Embryonic facial prominence (tissue), 1 donor: ENCODE results near the gene DIDO1.

Experiments used
- DNase-seq: peaks from one replicate; pipeline ENCODE4 v3.0.0-alpha.2; 2016; ENCODE audit errors: extremely low spot score

Gene DIDO1

DNA sequence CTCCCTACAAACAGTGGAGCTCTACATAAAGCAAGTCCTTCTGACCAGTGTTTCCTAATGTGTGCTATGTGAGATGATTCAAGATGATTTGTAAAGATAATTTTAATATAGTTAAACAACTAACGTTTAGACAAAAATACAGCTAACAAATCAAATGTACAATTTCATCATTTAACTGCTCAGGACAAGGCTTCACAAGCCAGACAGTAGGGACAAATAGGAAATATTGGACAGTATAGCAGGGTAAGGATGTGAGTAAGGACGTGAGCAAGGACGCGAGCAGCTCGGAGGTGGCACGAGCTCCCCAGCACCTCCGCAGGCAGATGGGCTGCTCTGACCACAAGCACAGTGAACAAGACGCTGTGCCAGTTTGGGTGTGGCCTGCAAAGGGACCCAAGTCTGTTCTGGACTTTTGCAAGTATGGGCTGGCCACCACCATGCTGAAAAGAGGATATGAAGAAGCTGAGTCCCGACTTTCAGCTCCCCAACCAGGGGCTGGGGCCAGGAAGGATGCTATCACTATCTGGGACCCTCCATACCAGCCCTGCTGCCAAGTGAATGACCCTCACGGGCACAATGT is 14.5 kb downstream of the DIDO1 start:
- DNase-seq = no peak

DNA sequence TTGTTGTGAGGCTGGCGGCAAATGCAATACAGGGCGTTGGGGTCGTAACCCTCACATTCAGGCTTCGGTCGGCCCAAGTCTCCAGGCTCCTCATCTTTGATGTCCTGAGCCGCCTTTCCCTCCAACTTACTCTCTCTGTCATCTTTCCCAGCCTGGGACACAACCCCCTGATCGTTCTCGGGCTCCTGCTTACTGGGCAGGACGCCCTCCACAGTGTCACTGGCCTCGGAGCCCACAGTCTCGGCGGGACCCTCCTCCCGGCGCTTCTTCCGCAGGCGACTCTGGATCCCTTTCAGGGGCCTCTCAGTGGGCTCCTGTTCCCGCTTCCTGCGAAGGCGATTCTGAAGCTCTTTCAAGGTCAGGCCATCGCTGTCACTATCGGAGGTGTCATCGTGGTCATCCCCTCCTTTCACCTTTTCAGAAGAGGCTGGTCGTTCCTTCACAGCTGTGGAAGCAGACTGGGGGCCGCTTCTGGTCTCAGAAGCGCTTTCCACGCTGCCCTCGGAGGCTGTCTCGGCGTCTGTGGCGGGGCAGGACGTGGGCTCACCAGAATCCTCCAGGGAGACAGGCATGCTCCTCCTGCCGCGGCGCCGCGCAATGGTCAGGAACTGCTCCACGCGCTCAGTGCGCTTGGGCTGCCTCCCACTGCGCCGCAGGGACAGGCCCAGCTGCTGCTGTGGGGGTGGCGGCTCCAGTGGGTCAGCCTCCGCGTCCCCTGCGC is 15.4 kb downstream of the DIDO1 start:
- DNase-seq = no peak

DNA sequence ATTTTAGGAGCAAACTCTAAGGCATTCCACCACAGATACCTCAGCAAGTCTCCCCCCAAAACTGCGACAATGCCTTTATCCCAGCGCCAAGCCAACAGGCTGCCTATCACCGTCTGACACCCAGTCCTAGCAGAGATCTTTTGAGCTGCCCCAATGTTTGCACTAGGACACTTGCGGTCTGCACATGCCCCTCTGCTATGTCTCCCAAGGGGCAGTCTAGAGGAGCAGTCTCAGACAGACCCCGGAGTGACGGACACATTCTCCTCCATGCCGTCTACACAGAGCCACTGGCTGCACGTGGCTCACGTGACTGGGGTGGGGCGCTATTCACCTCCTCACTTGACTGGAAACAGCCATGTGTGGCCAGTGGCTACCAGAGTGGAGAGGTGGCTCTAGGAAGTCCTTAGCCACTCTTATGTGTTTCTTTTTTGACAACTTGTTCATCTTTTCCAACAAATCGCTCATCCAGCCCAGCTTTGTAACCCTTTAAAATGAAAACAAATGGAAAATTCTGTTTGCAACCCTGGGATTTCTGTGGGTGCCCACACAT is 16.0 kb downstream of the DIDO1 start:
- no peak for DNase-seq

DNA sequence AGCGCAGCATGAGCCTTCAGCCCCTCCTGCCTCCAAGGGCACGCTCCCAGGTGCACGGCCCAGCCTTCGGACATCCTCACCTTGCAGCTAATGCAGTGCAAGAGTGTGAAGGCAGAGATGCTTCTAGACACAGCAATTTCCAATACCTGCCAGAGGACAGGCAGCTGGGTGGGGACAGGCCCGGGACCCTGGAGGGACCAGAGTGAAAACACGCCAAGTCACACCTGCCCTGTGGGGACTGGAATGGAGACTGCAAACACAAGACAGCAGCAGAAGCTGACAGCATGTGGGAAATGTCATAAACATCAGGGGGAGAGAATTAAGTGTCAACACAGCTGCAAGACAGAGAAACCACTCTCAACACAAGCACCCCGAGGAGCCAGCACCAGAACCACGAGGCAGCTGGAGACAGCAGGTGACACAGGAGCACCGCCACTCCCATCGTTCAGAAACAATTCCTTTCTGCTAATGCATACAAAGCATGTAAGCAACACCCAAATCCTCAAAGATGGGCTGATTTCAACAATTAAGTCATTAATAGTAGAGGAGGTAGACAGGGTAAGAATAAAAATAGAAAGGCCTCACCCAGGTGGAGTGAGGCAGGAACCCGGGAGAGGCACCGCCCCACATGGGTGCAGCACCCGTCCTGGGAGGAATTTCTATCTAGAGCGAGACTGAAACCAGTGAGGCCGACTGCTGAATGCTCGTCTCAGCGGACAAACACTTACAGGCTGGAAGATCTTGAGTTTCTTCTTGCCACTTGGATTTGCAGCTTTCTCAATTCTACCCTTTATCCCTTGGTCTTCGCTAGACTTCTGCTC is 17.1 kb downstream of the DIDO1 start:
- DNase-seq = no peak

DNA sequence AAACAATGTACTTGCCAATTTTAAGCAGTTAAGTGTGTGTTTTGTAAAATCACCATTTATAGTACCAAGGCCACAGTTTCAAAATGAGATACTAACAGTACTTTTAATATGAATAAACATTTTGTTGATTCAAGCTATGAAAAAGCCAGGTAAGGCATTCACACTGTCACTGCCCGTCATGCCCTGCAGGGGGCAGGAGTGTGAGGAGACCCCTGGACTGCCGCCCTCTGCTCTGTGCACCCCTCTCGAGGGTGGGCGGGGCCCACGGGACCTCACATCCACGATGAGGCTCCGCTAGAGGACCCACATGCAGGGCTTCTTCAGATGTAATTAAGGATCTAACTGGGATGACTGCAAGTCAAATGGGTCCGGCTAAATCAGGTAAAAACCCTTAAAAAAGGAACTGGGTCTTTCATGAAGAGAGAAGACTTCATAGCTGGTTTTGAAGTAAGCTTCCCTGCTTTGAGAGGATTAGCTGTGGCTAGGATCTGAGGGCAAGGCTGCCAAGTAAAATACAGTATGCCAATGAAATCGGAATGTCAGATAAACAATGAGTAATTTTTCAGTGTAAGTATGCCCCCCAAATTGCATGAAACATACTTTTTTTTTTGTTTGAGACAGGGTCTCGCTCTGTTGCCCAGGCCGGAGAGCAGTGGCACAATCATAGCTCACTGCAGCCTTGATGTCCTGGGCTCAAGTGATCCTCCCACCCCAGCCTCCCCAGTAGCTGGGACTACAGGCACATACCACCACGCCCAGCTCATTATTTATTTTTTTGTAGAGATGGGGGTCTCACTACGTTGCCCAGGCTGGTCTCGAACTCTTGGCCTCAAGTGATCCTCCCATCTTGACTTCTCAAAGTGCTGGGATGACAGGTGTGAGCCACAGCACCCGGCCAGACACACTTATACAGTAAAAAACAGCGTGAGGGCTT is 18.7 kb downstream of the DIDO1 start:
- no peak for DNase-seq

DNA sequence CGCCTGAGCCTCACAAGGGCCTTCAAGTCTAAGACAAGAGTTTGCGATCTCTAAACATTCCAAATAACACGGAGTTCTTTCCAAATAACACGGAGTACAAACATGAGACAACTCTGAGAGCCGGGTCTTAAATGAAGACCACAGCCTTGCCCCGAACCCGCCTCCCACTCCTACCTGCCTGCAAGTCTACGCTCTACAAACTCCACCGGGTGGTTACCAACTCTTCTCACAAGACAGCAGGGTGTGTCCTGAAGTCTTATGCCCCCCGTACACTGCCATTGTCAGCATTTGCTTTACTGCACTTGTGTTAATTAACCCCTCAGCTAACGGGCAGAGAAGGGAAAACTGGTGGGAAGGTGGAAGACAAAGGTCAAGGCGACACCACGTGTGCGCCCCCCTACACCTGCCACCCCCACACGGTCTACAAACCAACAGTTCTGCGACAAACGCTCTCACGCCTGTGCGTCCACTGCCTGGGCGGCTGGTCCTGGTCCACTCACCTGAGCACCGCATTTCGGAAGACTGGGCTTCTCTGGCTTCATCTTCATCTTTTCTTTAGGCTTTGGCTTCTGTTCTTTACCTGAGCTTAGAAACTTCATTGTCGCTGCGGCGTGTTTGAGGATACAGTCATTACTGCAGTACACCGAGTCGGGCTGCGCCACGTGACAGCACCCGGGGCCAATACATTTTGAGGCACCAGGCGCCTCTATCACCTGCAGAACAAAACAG is 19.5 kb downstream of the DIDO1 start:
- no peak for DNase-seq

DNA sequence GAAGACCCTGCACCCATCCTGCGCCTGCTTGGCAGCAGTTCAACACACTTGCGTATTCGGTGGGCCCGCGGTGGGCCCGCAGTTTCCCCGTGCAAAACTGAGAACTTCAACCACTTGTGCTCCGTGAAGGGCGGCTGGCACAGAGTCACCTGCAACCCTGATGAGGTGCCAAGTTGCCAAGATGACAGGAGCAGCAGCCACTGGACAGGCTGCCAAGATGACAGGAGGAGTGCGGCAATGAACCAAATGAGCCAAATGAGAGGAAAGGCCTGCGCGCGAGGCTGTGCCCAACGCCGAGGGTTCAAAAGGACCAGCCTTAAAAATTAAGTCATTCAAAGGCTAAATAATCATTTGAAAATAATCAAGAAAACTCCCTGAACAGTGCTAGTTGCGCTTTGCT is 20.1 kb downstream of the DIDO1 start:
- no peak for DNase-seq

DNA sequence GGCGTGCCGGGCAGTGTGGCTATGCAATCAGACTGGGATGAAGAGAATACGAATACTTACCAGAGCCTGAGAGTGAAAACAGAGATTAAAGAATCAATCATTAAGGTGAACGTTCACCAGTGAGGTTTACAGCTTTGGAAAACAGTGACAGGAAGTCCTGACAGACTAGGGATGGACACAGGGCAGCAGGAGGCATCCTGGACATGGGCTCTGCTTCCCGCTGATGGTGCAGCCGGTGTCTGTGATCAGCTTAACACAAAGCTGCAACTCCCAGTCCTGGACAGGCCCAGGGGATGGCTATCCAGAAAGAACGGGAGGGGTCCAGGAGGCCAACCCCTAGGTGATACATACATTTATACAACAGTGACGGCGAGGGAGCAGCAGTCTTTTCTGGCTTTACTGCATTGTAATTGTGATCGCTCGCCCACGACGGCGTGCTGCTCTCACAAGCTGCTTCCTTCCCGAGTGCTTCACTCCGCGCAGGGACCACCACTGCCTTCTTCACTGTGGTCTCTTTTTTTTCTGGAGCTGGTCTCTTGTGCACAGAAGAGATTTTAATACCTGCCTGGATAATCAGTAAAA is 20.7 kb downstream of the DIDO1 start:
- no peak for DNase-seq

DNA sequence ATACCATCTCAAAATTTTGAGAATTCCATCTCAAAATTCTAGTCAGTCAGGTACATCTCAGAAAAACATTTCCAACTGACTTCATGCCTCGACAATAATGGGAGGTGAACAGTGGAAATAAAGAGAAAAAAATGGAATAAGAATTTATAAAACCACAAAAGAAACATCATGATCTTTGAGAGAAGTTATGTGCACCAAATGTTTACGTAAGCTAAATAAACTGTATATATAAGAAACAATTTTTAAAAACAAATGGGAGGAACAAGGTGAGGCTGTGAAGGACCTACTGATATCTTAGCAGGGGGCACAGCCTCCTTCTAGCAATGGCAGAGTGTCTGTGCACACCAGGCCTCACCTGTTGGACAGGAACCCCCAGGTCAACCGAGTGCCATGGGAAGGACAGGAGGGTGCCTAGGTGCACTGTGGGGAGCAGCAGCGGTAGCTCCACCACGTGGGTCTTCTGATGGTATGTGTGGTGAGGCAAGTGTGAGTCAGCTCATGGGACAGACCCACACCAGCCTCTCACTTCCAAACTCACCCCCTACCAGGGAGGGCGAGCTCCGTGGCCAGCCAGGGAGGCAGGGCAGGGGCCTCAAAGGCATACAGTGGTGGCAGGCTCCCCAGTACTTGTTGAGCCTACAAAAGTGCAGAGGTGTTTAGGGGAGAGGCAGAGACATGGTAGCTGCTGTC is 23.2 kb downstream of the DIDO1 start:
- no peak for DNase-seq

DNA sequence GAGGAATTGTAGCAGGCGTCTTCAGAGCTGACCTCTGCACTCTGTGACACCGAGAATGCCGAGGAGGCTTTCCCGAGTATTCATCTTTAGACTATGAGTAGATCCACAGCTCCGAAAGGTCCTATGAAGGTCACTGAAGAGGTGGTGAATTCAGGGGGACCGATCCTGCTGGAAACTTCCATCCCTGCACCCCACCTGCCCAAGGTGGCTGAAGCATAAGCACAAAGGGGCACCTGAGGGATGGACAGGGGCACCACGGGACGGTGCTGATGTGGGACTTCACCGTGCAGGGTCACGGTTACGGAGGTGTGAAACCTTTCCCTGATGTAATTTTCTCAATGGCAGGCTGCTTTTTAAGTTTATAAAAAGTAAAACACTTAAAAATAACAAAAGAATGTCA is 24.4 kb downstream of the DIDO1 start:
- DNase-seq = no peak

DNA sequence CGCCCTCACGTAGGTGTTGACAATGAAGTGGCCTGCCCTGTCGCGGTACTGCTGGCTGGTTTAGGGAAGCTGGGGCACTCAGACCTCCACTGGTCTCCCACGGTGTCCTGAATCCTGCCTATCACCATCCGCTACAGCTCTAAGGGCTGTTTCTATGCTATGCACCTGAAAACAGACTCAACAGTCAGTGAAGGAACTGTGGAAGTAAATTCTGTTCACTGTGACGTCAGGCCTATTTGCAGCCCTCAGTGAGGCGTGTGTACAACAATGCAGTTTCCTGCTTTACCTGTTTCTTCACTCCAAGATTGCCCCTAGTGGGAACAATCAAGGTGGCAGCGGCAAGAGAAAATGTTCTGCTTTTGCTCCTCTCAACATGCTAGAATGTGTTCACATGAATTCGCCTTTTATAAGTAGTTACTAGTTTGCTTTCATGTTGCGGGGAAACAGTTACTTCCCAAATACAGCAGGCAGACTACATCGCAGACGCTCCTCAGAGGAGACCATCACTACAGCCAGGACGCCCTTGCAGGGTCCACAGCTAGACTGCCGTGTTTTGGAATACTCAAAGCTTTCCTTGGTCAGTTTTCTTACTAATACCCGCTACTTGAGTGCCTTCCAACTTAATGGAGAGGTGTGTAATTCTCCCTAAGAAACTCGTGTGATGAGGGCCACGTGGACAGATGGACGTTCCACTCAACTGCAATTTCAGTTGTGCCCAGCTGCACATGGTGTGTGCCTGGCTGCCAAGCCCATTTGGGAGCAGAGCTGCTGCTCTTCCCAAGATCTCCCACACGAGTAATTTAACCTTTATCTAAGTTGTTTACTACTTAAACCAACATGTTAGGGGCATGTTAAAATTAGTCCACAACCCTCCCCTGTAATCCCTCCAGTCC is 25.4 kb downstream of the DIDO1 start:
- DNase-seq = peak; percentile 47

DNA sequence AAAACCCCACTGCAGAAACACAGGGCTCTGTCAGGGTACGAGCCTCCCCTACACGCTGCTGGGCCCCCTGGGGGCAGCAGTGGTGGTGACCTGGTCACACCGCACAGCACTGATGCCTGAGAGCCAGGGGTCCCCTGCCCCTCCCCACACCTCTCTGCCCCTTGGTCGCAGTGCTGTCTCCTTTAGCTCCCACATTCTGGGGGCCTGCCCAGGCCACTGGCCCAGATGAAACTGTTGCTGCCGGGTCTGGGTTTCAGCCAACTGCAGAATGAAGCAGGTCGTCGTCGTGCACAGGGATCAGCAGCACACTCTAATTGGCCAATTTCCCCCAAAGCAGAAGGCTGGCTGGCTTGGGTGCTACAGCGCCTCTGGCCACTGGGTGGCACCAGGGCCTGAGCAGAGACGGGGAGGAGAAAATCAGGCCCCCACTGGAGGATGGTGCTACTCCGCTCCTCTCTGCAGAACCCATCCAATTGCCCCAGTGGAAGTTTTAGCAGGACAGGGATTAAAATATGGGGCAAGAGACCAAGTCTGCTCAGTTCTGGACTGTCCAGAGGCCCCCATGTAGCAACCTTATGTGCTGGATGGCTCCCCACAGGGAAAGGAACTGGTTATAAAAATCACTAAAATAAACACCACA is 26.1 kb downstream of the DIDO1 start:
- no peak for DNase-seq

DNA sequence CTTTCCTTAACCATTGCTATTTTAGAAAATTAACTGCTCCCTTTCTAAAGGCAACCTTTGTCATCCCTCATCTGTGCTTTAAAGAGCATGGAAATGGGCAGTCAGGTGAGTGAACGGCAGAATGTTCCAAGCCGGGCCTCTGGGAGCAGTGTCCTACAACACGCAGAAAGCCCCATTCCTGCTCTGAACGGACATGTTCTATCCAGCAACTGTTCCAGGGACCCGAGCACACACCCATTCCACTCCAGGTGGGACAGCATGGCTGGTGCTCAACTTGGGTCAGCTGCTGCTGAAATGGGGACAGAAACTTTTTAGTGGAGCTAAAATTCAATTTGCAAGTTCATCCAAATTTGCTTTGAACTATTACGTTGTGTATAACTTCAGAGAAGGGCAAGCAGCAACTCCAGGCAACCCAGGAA is 26.7 kb downstream of the DIDO1 start:
- DNase-seq = no peak

DNA sequence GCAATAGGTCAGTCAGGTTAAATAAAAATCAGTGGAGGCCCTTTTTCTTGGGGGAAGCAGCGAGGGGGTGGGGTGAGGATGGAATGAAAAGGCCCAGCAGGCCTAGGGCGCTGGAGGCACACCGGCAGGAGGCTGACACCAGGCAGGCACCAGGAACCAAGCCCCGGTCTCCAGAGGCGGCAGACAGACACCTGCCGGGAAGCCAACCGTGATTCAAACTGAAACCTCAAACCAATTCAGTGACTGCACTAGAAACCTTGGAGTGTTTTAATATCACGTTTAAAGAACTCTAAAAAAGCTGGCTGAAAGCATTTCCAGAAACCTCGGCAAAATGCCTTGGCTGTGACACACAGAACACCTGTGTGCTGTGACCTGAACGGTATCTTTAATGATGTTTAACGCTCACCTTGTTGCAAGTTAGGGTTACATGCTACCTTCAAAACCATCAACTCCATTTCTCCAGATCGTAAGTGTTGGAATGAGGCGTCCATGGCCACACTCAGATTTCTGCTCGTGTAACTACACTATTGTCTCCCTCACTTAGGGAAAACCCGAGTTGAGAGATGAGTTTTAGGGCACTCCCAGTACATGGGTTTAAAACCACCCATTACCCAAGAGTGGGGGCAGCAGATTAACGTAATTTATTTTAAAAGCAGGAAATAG is 27.2 kb downstream of the DIDO1 start:
- DNase-seq = no peak

DNA sequence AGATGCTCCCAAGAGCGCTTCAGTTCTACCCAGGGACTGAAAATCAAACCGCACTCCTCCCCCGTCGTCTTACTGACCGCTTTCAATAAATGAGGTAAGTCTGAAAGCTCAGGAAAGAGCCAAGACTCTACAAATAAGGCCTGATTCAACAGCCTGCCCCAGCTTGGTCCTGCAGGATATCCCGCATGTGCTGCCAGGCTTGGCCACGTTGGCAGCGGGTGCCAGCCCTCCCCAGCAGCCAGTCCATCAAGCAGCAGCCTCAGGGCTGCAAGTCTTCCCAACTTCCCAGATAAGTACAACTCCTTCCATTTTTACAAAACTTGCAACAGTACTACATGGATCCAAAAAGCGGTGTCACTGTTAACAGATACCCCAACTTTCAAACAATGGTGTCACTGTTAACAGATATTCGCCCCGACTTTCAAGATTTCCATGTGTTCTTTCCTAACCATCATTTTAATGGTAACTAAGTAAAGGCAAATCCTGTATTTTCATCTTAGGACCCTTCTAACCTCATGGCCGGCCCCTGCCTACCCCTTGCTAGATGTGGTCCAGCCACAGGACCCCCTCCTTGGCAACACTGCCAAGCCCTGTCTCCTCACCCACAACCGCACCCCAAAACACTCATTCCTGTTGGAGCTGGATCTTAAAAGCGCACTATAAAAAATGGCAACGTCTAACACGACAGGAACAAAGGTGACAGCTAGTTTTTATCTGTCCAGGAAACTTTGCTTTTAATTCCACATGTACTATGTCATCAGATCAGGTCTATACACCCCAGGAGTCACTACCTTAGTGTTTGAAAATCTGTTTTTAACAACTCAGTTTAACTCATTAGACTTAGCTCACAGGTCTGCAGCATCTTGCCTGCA is 28.0 kb downstream of the DIDO1 start:
- DNase-seq = no peak

DNA sequence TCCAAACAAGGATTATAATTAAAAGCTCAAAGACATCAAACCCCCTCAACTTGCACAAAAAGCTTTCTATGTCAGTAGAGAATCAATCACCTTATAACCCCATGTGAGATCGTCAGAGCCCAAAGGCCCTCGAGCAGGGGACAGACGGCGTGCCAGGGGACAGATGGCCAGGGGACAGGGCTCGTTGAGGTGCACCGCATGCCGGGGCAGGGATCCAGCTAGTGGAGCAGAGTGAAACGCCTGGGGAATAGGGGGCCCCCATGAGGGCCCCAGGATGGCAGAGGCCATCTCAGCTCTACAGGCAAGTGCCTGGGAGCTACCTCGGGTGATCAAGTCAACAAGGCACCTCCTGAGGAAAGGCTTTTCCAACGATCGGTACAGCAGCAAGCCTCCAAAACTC is 28.6 kb downstream of the DIDO1 start:
- no peak for DNase-seq

DNA sequence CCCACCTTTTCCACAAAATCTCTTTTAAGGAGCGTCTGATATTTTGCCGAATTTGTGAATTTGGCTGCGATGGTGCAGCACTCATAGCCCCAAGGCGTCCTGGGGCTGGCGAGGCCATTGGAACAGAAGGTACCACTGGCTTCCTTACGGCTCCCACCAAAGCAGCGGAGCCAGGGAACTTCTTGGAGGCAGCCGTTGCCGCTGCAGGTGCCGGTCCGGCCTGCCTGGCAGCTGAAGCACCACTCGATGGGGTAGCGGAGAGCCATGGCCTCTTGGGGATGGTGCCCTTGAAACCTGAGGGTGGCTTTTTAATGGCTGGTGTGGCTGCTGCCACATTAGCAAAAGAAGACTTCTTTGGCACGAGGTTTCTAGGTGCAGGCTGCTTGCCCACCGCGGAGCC is 29.8 kb downstream of the DIDO1 start:
- no peak for DNase-seq
